Fibroblast of lung (primary cell): ENCODE measurements around the gene DDX10. TPM values are rescaled to one million over a fixed set of nuclear protein-coding genes. Genes with fewer than 3 reads are reported as not detected.

Experiments
- DNase-seq, 2 donors: peaks; one replicate each; pipeline versions ENCODE4 v3.0.0 to v3.0.0-alpha.2; 2010; ENCODE audit warnings: low read depth in 2 of 2
- H2AFZ ChIP-seq: 2 replicates; pipeline ENCODE4 v1.5.1; 2012; ENCODE audit warnings: low read length, control low read depth, inconsistent platforms
- H3K27ac ChIP-seq: 2 replicates; pipeline ENCODE4 v1.5.1; 2011; ENCODE audit warnings: low read length, control low read depth; ENCODE audit not compliant: insufficient read depth
- H3K27me3 ChIP-seq: 2 replicates; pipeline ENCODE4 v1.5.1; 2011; ENCODE audit warnings: mild to moderate bottlenecking, low read length; ENCODE audit not compliant: control insufficient read depth, insufficient read depth
- H3K36me3 ChIP-seq: 2 replicates; pipeline ENCODE4 v1.5.1; 2011; ENCODE audit warnings: low read length; ENCODE audit not compliant: control insufficient read depth, insufficient read depth
- H3K4me1 ChIP-seq: 2 replicates; pipeline ENCODE4 v1.5.1; 2011; ENCODE audit warnings: low read length; ENCODE audit not compliant: control insufficient read depth, insufficient read depth; ENCODE audit errors: extremely low read depth
- H3K4me2 ChIP-seq: 2 replicates; pipeline ENCODE4 v1.5.1; 2011; ENCODE audit warnings: low read length, control low read depth; ENCODE audit not compliant: insufficient read depth; ENCODE audit errors: extremely low read depth
- H3K4me3 ChIP-seq, 4 experiments: fragments of 200-600 bp in 1 of 4; sonication (generic) in 1 of 4; replicated peaks in 1 of 4; 2 replicates each; pipeline ENCODE4 v1.5.1; 2011 to 2016; ENCODE audit warnings: low read length in 4 of 4, low read depth in 3 of 4, mild to moderate bottlenecking in 3 of 4, control low read depth in 2 of 4, inconsistent platforms in 1 of 4, mixed read lengths in 1 of 4; ENCODE audit not compliant: insufficient read depth in 1 of 4; ENCODE audit errors: control extremely low read depth in 1 of 4
- H3K79me2 ChIP-seq: 2 replicates; pipeline ENCODE4 v1.5.1; 2012; ENCODE audit warnings: mild to moderate bottlenecking, low read length, inconsistent platforms; ENCODE audit not compliant: control insufficient read depth, insufficient read depth
- H3K9ac ChIP-seq: 2 replicates; pipeline ENCODE4 v1.5.1; 2011; ENCODE audit warnings: mild to moderate bottlenecking, low read length, control low read depth; ENCODE audit not compliant: insufficient read depth
- H3K9me3 ChIP-seq: 2 replicates; pipeline ENCODE4 v1.5.1; 2012; ENCODE audit warnings: low read depth, low read length; ENCODE audit not compliant: control insufficient read depth, insufficient read depth
- H4K20me1 ChIP-seq: 2 replicates; pipeline ENCODE4 v1.5.1; 2011; ENCODE audit warnings: low read length; ENCODE audit not compliant: control insufficient read depth, insufficient read depth; ENCODE audit errors: extremely low read depth
- CTCF ChIP-seq, 2 donors: IDR thresholded peaks in 1 of 2; conservative IDR thresholded peaks in 1 of 2; 1 replicate in 1 of 2; 2 replicates in 1 of 2; pipeline ENCODE4 v1.5.1; 2011 to 2012; ENCODE audit warnings: low read length in 2 of 2, control low read depth in 1 of 2, inconsistent platforms in 1 of 2, low read depth in 1 of 2, mild to moderate bottlenecking in 1 of 2
- EZH2 ChIP-seq: IDR thresholded peaks from 2 replicates; pipeline ENCODE4 v1.5.1; 2012; ENCODE audit warnings: low read length, control low read depth, mild to moderate bottlenecking; ENCODE audit errors: missing control alignments
- polyA plus RNA-seq, 2 donors: library from polyadenylated mRNA; depleted of rRNA in 1 of 2; stranded (reverse) in 1 of 2; unstranded in 1 of 2; fragments of >200 nt; gene quantifications; 2 replicates each; pipeline ENCODE4 v1.2.1, GENCODE V29; 2011 to 2012; ENCODE audit warnings: missing spikeins in 1 of 2
- total RNA-seq: library from RNA; depleted of rRNA; stranded (reverse); fragments of >200 nt; gene quantifications from 2 replicates; pipeline ENCODE4 v1.2.1, GENCODE V29; 2014

DDX10 gene
- total and polyA plus RNA-seq, 2 donors (not counting 1 experiment from before 2014, with no cell fraction given) = 18.5 to 20.7 TPM

- H3K27ac ChIP-seq = peak overlapping the region; percentile 35
- H4K20me1 ChIP-seq = no peaks in the 10 kb centered on the region
- H3K79me2 ChIP-seq = no peaks in the 10 kb centered on the region
- no peak overlapping the region for H2AFZ ChIP-seq
- no peaks in the 10 kb centered on the region for H3K27me3 ChIP-seq
- H3K9ac ChIP-seq = no peak overlapping the region
- H3K4me3 ChIP-seq = peak overlapping the region in 3 of 4 experiments; percentile 17 to 28 (median 27)
- no peaks in the 10 kb centered on the region for H3K4me1 ChIP-seq
- H3K9me3 ChIP-seq = no peaks in the 10 kb centered on the region
- H3K36me3 ChIP-seq = no peaks in the 10 kb centered on the region
- H3K4me2 ChIP-seq = peak overlapping the region; percentile 66
- DNase-seq = peak; percentile 41 to 57
- TF ChIP-seq EZH2 (no peak), CTCF (conservative IDR thresholded peaks at IDR 0.05 in 1 of 2, IDR thresholded peaks at IDR 0.05 in 1 of 2; ENCODE audit: low read depth in 1 of 2, low read length in 2 of 2) (no peak)
These were observed 294.4 kb downstream of the DDX10 start for GRCh38 chr11:108959105-108959761.

DNA sequence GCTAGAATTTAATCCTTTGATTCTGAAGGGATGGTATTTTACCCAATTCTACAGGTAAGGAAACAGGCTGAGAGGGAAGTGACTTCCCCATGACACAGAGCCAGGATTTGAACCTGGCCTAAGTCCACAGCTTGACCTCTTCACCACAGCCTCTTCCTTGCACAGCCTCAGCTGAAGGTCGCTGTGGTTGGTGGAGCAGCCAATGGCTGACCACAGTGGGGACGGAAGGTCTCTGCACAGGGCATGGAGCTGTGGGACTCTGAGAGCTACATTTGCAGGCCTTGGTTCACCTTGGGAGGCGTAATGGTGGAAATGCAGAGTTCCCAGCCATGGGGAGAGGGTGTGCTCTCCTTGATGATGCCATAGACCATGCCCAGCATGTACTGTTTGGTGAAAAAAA is 295.0 kb downstream of the DDX10 start:
- Histone ChIP-seq H3K36me3 (no peaks in the 10 kb centered on the region), H3K4me1 (no peaks in the 10 kb centered on the region), H2AFZ (no peak overlapping the region), H3K79me2 (no peaks in the 10 kb centered on the region), H3K4me3 (no peak overlapping the region), H3K9ac (no peak overlapping the region), H3K4me2 (no peak overlapping the region), H3K9me3 (no peaks in the 10 kb centered on the region), H3K27me3 (no peaks in the 10 kb centered on the region), H4K20me1 (no peaks in the 10 kb centered on the region), H3K27ac (no peak overlapping the region)
- TF ChIP-seq EZH2 = no peak
- DNase-seq = no peak

GRCh38 chr11:108960501-108960900 is 295.6 kb downstream of the DDX10 start:
- Histone ChIP-seq H3K4me3 (no peak overlapping the region), H2AFZ (no peak overlapping the region), H3K4me1 (peaks cover 3% of the 10 kb centered on the region), H3K9me3 (no peaks in the 10 kb centered on the region), H3K27ac (no peak overlapping the region), H3K4me2 (no peak overlapping the region), H3K79me2 (no peaks in the 10 kb centered on the region), H3K9ac (no peak overlapping the region), H3K36me3 (no peaks in the 10 kb centered on the region), H3K27me3 (no peaks in the 10 kb centered on the region), H4K20me1 (no peaks in the 10 kb centered on the region)
- no peak for DNase-seq
- no peak for TF ChIP-seq CTCF (conservative IDR thresholded peaks at IDR 0.05 in 1 of 2, IDR thresholded peaks at IDR 0.05 in 1 of 2; ENCODE audit: low read depth in 1 of 2, low read length in 2 of 2)
- TF ChIP-seq EZH2 = no peak
